H9 (cell line): Measurements from ENCODE around the gene NFATC1. TPM values are rescaled to one million over a fixed set of nuclear protein-coding genes. Genes with fewer than 3 reads are reported as not detected.

ENCODE experiments used
- DNase-seq: peaks from one replicate; pipeline ENCODE4 v3.0.0-alpha.2; 2017
- H2AFZ ChIP-seq: one replicate; pipeline ENCODE4 v1.6.1; 2013; ENCODE audit warnings: mild to moderate bottlenecking, low read length, control low read depth, moderate library complexity
- H2AK5ac ChIP-seq: 2 replicates; pipeline ENCODE4 v1.6.1; 2013; ENCODE audit warnings: low read length, control low read depth, mixed read lengths; ENCODE audit not compliant: insufficient read length
- H2BK120ac ChIP-seq: one replicate; pipeline ENCODE4 v1.6.1; 2013; ENCODE audit warnings: low read depth, mild to moderate bottlenecking, low read length, control low read depth, inconsistent platforms; ENCODE audit not compliant: poor library complexity, severe bottlenecking
- H2BK12ac ChIP-seq: 2 replicates; pipeline ENCODE4 v1.6.1; 2013; ENCODE audit warnings: low read length, control low read depth, mixed read lengths, low read depth; ENCODE audit not compliant: insufficient read length
- H2BK15ac ChIP-seq: 2 replicates; pipeline ENCODE4 v1.6.1; 2013; ENCODE audit warnings: low read depth, low read length, control low read depth
- H2BK20ac ChIP-seq: one replicate; pipeline ENCODE4 v1.6.1; 2013; ENCODE audit warnings: low read depth, mild to moderate bottlenecking, low read length, control low read depth, inconsistent platforms; ENCODE audit not compliant: poor library complexity, severe bottlenecking
- H2BK5ac ChIP-seq: 2 replicates; pipeline ENCODE4 v1.6.1; 2013; ENCODE audit warnings: low read length, control low read depth, mixed read lengths; ENCODE audit not compliant: insufficient read length
- H3K14ac ChIP-seq: 2 replicates; pipeline ENCODE4 v1.6.1; 2013; ENCODE audit warnings: low read length, control low read depth; ENCODE audit not compliant: insufficient read depth
- H3K18ac ChIP-seq: 2 replicates; pipeline ENCODE4 v1.6.1; 2013; ENCODE audit warnings: low read depth, mild to moderate bottlenecking, mixed read lengths, low read length, control low read depth; ENCODE audit not compliant: insufficient read length
- H3K23ac ChIP-seq: 2 replicates; pipeline ENCODE4 v1.6.1; 2013; ENCODE audit warnings: low read length, control low read depth, mixed read lengths, low read depth; ENCODE audit not compliant: insufficient read length
- H3K23me2 ChIP-seq: 2 replicates; pipeline ENCODE4 v1.6.1; 2013; ENCODE audit warnings: low read depth, mild to moderate bottlenecking, mixed read lengths, low read length, control low read depth; ENCODE audit not compliant: insufficient read length, poor library complexity, severe bottlenecking
- H3K27ac ChIP-seq: 2 replicates; pipeline ENCODE4 v1.5.1; 2013; ENCODE audit warnings: low read length, control low read depth, mixed read lengths, low read depth; ENCODE audit not compliant: insufficient read length
- H3K27me3 ChIP-seq: 2 replicates; pipeline ENCODE4 v1.6.1; 2013; ENCODE audit warnings: low read length, control low read depth, inconsistent platforms; ENCODE audit not compliant: insufficient read depth
- H3K4ac ChIP-seq: 2 replicates; pipeline ENCODE4 v1.6.1; 2013; ENCODE audit warnings: low read depth, mild to moderate bottlenecking, control low read depth, inconsistent platforms, low read length, moderate library complexity
- H3K4me1 ChIP-seq: 2 replicates; pipeline ENCODE4 v1.6.1; 2013; ENCODE audit warnings: low read length, control low read depth, inconsistent platforms; ENCODE audit not compliant: insufficient read depth
- H3K4me2 ChIP-seq: 2 replicates; pipeline ENCODE4 v1.6.1; 2013; ENCODE audit warnings: low read length, control low read depth, mixed read lengths; ENCODE audit not compliant: insufficient read length, insufficient read depth
- H3K56ac ChIP-seq: 2 replicates; pipeline ENCODE4 v1.6.1; 2013; ENCODE audit warnings: low read depth, mild to moderate bottlenecking, mixed read lengths, low read length, control low read depth; ENCODE audit not compliant: insufficient read length
- H3K79me1 ChIP-seq: 2 replicates; pipeline ENCODE4 v1.6.1; 2013; ENCODE audit warnings: low read depth, mild to moderate bottlenecking, moderate library complexity, low read length, control low read depth, inconsistent platforms; ENCODE audit not compliant: insufficient read depth, poor library complexity, severe bottlenecking
- H3K79me2 ChIP-seq: 2 replicates; pipeline ENCODE4 v1.6.1; 2013; ENCODE audit warnings: low read length, control low read depth, inconsistent platforms; ENCODE audit not compliant: insufficient read depth
- H3K9ac ChIP-seq: 2 replicates; pipeline ENCODE4 v1.6.1; 2013; ENCODE audit warnings: low read length, control low read depth, mixed read lengths; ENCODE audit not compliant: insufficient read length; ENCODE audit errors: extremely low read depth
- H3K9me3 ChIP-seq: one replicate; pipeline ENCODE4 v1.6.1; 2013; ENCODE audit warnings: low read depth, low read length, inconsistent platforms; ENCODE audit not compliant: control insufficient read depth
- H3T11ph ChIP-seq: one replicate; pipeline ENCODE4 v1.6.1; 2013; ENCODE audit warnings: mild to moderate bottlenecking, low read length, control low read depth, inconsistent platforms
- H4K20me1 ChIP-seq: one replicate; pipeline ENCODE4 v1.6.1; 2013; ENCODE audit not compliant: control insufficient read depth, insufficient read length, insufficient read depth
- H4K5ac ChIP-seq: 2 replicates; pipeline ENCODE4 v1.6.1; 2013; ENCODE audit warnings: low read depth, mild to moderate bottlenecking, mixed read lengths, low read length, control low read depth; ENCODE audit not compliant: insufficient read length
- H4K8ac ChIP-seq: replicated peaks from 2 replicates; pipeline ENCODE4 v1.6.1; 2013; ENCODE audit warnings: low read length, control low read depth, mixed read lengths, low read depth; ENCODE audit not compliant: insufficient read length
- H4K91ac ChIP-seq: 2 replicates; pipeline ENCODE4 v1.6.1; 2013; ENCODE audit warnings: low read depth, mild to moderate bottlenecking, moderate library complexity, mixed read lengths, low read length, control low read depth; ENCODE audit not compliant: insufficient read length
- H3K27ac Mint-ChIP-seq, 3 experiments: 2 replicates in 2 of 3; 3 replicates in 1 of 3; pipeline ENCODE4 v1.8.0; 2020 to 2021; ENCODE audit warnings: mixed read lengths in 3 of 3, mild to moderate bottlenecking in 1 of 3, moderate library complexity in 1 of 3
- H3K27me3 Mint-ChIP-seq: 2 replicates; pipeline ENCODE4 v1.8.0; 2021; ENCODE audit warnings: low read depth, mild to moderate bottlenecking, moderate library complexity, mixed read lengths
- H3K36me3 Mint-ChIP-seq, 3 experiments: 2 replicates in 2 of 3; 3 replicates in 1 of 3; pipeline ENCODE4 v1.8.0; 2020 to 2021; ENCODE audit warnings: low read depth in 3 of 3, mixed read lengths in 3 of 3; ENCODE audit not compliant: insufficient read depth in 1 of 3
- H3K4me1 Mint-ChIP-seq, 2 experiments: 2 replicates each; pipeline ENCODE4 v1.8.0; 2020; ENCODE audit warnings: mixed read lengths in 2 of 2
- H3K4me3 Mint-ChIP-seq, 2 experiments: 2 replicates in 1 of 2; 3 replicates in 1 of 2; pipeline ENCODE4 v1.8.0; 2020 to 2021; ENCODE audit warnings: mild to moderate bottlenecking in 2 of 2, mixed read lengths in 2 of 2, moderate library complexity in 1 of 2
- H3K9me3 Mint-ChIP-seq, 2 experiments: 2 replicates in 1 of 2; 3 replicates in 1 of 2; pipeline ENCODE4 v1.8.0; 2020; ENCODE audit warnings: mild to moderate bottlenecking in 2 of 2, mixed read lengths in 2 of 2, moderate library complexity in 1 of 2
- CTCF ChIP-seq: fragments of 200-600 bp; sonication (generic); conservative IDR thresholded peaks from 3 replicates; pipeline ENCODE4 v1.8.0; 2021; ENCODE audit warnings: antibody characterized with exemption, mild to moderate bottlenecking
- WGBS: extraction: QIAGEN DNeasy Blood & Tissue Kit; methylation state at CpG from one replicate; pipeline ENCODE4 v1.1.7; 2013; ENCODE audit warnings: missing lambda C conversion rate, low lambda C conversion rate, mixed read lengths; ENCODE audit not compliant: insufficient read length; ENCODE audit errors: extremely low coverage; 5-methylcytosine and 5-hydroxymethylcytosine counted together
- total RNA-seq: library from RNA; stranded (reverse); gene quantifications from 2 replicates; pipeline ENCODE4 v1.2.1, GENCODE V29; 2021

The NFATC1 gene
- total RNA-seq, 1 experiment from 2014 or later, result 5.5 TPM

- no peaks in the 10 kb centered on the region for H3K9me3 ChIP-seq
- no peak overlapping the region for H3K23ac ChIP-seq
- no peak overlapping the region for H2BK20ac ChIP-seq
- no peaks in the 10 kb centered on the region for H4K20me1 ChIP-seq
- no peak overlapping the region for H3K18ac ChIP-seq
- no peak overlapping the region for H4K8ac ChIP-seq
- Mint-ChIP-seq H3K4me1 (peaks cover 5 to 7% of the 10 kb centered on the region in 2 experiments; a peak in 2 of 4 replicates), H3K27ac (no peak overlapping the region; a peak in 1 of 7 replicates), H3K27me3 (no peaks in the 10 kb centered on the region), H3K9me3 (no peaks in the 10 kb centered on the region), H3K36me3 (no peaks in the 10 kb centered on the region; a peak in 1 of 7 replicates), H3K4me3 (no peak overlapping the region)
- no peak overlapping the region for H3K9ac ChIP-seq
- H3K27ac ChIP-seq, result no peak overlapping the region
- H4K91ac ChIP-seq, result no peak overlapping the region
- H3T11ph ChIP-seq, result no peak overlapping the region
- no peak overlapping the region for H2AFZ ChIP-seq
- WGBS, result no CpG with 5 or more reads among the region's 20 CpGs
- H3K79me2 ChIP-seq, result no peaks in the 10 kb centered on the region
- H2BK12ac ChIP-seq, result no peak overlapping the region
- no peak overlapping the region for H3K4ac ChIP-seq
- no peak for DNase-seq
- H2BK15ac ChIP-seq, result no peak overlapping the region
- H2BK120ac ChIP-seq, result no peak overlapping the region
- no peak overlapping the region for H4K5ac ChIP-seq
- H3K56ac ChIP-seq, result no peak overlapping the region
- H3K4me1 ChIP-seq, result no peaks in the 10 kb centered on the region
- no peak for TF ChIP-seq CTCF
- H3K79me1 ChIP-seq, result no peaks in the 10 kb centered on the region
- no peak overlapping the region for H3K4me2 ChIP-seq
- H2BK5ac ChIP-seq, result no peak overlapping the region
- H3K27me3 ChIP-seq, result no peaks in the 10 kb centered on the region
- no peak overlapping the region for H3K14ac ChIP-seq
- no peaks in the 10 kb centered on the region for H3K23me2 ChIP-seq
- H2AK5ac ChIP-seq, result no peak overlapping the region
These were observed 84.0 kb downstream of the NFATC1 start for GRCh38 chr18:79479761-79480161.
